NCI-H2029 treated with DMSO at 0.1 percent for 48 hours (cell line): ENCODE data around the gene MYBPC3.
"Not testable (repeated sequence)": the region's sequence is repeated elsewhere in the genome, so short reads cannot be mapped to it uniquely, and the experiment has no call there.

Experiments used
- DNase-seq: peaks from one replicate; lab custom pipeline; 2025; lab: John Stamatoyannopoulos, UW

MYBPC3 gene

DNA sequence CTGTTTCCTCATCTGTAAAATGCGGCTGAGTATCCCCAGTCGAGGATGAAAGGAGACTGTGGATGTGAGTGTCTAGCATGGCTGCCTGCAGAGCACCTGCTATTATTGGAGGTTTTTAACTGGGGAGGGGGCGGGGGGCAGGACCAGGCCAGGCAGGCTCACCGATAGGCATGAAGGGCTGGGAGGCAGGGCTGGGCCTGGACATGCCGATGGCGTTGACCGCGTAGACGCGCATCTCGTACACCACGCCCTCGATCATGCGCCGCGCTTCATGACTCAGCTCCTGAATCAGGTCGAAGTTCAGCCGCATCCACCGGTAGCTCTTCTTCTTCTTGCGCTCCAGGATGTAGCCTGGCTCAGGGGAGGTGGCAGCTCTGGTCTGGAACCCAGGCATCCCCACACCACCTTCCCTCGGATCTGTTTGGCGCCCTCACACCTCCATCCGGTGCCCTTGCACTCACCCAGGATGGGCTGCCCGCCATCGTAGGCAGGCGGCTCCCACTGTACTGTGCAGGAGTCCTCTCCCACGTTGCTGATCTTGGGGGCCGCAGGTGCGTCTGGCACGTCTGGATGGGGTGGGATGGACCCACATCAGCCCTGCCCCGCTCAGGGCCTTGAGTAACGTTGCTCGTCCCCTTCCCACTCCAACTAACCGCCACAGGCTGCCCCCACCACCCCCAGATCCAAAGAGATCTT is 15.1 kb downstream of the MYBPC3 start:
- DNase-seq = no peak

DNA sequence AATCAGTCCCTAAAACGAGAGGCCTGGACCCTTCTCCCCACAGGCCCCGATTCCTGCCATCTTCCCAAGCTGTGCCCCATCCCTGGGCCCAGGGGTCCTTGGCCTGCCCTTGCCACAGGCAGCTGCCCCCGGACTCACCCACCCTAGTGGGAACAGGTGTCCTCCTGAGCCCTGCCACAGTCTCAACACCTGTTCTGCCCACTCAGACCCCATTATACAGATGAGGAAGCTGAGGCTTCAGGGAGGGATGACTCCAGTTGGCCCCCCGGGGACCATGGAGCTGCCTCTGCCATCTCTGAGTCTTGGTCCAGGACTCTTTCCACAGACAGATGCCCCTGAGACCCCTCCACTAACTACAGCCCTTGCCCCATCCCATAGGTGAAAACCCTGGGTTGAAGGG is 15.9 kb downstream of the MYBPC3 start:
- DNase-seq = no peak

DNA sequence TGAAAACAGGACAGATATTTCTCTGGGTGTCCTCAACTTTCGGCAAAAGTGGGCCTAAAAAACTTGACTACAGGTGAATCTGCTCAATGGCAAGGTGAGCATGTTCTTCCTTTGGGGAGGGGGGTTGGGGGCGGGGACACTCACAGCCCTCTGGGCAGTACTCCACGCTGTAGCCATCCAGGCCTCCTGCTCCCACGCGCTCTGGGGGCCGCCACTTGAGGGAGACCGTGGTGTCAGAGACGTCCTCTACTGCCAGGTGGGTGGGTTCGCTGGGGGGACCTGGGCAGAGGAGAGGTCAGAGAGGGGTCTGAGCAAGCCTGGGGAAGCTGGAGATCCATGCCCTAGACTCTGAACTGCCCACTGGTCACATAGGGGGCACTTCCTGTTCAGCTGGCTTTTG is 16.8 kb downstream of the MYBPC3 start:
- DNase-seq = no peak

DNA sequence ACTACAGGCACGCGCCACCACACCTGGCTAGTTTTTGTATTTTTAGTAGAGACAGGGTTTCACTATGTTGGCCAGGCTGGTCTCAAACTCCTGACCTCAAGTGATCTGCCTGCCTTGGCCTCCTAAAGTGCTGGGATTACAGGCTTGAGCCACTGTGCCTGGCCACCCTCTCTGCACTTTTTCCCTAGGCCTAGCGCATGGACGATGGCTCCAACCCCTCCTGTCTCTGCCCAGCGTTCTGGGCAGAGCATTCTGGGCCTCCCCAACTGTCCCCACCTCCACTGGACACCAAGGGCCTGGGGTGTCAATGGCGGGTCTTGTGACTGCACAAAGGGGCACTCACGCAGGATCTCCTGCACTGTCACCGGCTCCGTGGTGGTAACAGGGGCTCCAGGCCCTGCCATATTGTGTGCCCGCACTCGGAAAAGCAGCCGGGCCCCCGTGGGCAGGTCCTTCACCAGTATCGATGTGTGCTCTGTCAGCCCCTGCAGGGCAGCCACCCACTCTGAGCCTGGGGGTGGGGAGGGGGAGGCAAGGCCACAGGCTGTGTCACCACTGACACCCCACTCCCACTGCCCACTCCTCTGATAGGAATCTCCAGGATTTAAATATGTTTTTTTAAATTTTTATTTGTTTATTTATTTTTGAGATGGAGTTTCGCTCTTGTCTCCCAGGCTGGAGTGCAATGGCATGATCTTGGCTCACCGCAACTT is 17.6 kb downstream of the MYBPC3 start:
- not testable (repeated sequence) for DNase-seq

DNA sequence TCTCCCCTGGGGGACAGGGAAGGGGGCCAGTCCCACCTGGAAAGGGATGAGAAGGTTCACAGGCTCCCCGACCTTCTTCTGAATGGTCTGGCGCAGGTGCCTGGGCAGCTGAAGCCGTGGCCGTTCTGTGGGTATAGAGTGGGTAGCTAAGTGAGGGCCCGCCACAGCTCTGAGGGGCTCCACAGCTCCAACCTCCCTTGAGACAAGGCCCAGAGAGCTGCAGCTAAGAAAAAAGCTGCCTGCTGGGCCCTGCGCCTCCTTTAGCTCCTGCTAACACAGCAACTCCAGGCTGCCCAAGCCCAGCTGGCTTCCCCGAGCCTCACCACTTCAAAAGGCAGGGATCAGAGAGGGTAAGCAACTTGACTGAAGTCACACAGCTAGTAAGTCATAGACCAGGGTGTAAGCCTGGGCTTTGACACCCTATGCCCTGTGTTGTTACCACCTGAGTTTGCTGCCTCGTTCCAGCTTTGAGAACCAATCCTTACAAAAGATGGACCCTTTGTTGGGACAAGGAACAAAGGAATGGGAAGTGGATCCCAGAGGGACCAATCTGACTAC is 18.5 kb downstream of the MYBPC3 start:
- no peak for DNase-seq

DNA sequence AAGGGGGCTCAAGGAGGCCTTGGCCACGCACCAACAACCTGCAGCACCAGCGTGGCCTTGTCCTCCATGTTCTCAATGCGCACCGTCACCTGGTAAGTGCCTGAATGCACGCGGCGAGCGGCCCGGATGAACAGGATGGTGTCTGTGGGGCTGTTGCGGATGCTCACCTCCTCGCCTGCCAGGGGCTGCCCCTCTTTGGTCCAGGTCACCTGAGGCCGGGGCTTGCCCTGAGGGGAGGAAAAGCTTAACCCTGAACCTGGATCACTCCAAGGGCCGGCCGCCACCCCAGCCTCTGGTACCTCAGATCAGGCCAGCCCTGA is 19.0 kb downstream of the MYBPC3 start:
- no peak for DNase-seq

DNA sequence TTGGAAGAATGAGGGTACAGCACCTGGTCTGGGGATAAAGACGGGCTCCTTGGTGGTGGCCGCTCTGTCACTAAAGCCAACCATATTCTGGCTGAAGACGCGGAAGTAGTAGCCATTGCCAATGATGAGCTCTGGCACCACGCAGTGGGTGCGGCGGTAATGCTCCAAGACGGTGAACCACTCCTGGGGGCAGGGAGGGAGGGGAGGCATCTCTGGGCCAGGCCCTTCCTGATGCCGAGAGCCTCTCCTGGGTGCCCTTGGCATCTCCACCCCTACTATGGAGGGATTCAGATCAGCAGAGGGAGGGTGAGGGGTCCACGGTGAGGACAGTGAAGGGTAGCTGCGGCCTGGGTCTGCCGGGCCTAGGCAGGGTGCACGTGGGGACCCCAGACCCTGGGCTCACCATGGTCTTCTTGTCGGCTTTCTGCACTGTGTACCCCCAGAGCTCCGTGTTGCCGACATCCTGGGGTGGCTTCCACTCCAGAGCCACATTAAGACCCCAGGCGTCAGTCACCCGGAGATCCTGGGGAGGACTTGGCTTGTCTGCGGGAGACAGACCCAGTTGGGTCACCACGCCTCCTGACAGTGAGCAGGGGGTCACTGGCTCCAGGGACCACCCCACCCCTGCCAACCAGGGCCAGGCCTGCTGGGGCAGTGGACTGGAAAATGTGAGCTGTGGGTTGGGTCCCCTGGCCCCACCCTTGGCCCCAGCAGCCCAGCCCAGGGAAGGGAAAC is 19.5 kb downstream of the MYBPC3 start:
- no peak for DNase-seq

DNA sequence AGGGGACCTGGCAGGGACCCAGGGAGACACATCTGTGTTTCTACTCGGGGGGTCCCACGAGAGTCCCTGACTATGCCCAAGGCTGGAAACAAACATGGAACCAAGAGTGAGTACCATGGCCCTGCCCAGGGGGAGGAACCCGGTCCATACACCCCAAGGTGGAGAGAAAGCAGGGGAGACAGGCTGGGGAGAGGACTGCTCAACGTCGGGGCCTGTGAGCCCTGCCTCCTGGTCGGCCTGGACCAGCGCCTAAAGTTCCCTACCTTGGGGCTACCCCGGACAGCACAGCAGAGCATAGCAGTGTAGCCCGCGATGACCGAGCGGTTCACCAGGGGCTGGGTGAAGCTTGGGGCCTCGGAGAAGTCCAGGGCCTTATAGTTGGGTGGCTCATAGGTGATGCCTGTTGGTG is 20.2 kb downstream of the MYBPC3 start:
- no peak for DNase-seq

DNA sequence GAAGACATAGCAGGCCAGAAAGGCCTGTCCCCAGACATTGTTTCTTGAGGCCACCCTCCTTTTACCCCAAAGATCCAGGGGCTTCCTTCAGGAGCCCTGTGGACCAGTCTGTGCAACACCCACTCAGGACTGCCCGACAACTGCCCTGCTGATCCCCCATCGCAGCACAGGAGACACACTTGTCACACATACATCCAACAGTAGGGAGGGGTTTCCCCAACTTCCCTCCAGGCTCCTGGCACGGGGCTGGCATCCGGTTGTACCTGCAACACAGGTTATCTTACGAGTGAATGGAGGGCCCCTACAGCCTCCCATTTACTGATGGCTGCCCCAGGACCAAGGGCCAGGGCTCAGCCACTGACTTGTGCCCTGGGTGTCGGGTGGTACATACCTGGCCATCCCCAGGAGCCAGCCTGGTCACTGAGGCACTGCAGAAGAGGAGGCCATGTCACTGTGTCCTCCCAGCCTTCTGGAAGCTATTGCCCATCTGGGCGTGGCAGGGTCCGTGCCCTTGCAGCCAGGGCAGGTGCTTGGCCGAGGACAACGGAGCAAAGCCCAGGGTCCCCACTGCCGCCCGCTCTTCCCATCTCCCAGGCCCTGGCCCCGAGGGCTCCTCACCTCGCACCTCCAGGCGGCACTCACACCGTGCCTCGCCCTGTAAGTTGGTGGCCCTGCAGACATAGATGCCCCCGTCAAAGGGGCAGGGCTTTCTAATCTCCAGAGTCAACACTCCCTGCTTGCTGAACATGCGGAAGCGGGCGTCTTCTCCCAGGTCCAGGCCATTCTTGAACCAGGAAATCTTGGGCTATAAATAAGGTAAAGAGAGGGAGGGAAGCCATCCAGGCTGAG is 20.8 kb downstream of the MYBPC3 start:
- no peak for DNase-seq

DNA sequence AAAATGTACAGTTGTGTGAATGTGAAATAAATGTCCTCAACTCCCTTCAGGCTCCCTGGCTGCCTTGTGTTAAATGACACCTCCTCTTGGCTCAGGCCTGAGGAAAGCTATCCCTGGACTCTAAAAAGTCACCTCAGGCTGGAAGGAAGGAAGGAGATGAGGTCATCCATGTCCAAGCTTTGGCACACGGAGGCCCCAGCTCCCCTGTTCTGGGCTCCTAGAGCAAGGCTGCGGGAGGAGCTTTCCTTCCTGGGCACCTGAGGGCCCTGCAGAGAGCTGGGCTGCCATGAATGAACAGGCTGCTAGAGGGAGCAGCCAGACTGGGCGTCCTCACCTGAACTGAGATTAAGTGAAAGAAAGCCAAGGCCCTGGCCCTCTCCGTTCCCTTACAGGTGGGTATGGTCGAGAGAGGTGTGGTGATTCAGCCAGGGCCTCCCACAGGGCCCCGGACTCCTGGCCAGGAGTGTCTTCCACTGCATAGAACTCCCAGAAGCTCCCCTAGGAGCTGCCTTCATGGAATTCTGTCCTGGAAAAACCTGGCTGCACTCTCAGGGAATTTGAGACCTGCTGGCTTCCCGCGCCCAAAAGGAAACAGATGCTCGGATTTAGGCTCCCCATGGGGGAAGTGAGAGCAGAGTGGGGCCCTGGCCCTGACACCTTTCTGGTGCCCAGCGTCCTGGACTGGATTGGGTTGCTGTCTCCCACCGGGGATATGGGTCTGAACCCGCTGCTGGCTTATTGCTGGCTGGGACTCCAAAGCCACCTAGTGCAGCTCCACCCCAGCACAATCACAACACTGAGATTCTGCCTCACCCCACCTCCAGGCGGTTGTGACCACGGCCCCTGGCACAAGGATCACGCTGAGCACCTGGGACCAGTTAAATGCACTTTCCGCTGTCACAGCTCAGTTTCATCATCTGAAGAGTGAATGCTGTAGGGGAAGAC is 22.2 kb downstream of the MYBPC3 start:
- DNase-seq = no peak

DNA sequence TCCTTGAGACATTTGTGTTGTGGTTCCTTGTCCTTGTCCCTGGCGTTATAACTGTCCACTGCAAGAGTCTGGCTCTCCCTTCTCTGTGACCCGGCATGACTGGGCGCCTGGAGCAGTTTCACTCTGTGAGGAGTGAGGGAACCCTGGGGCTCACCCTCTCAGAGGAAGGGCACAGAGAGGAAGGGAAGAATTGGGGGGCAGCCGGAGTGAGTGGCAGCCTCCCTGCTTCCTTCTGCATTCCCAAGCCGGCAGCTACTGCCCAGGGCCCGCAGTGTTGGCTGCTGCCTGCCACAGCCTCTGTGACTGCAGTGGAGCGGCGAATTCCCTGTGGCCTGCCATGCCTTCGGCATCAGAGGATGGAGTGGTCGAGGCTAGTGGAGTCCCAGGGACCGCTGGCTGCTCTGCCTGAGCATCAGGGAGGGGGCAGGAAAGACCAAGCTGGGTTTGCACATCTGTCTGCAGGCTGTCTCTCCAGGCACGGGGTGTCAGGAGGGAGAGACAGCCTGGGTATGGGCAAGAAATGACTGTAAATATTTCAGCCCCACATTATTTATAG is 23.0 kb downstream of the MYBPC3 start:
- DNase-seq = no peak

DNA sequence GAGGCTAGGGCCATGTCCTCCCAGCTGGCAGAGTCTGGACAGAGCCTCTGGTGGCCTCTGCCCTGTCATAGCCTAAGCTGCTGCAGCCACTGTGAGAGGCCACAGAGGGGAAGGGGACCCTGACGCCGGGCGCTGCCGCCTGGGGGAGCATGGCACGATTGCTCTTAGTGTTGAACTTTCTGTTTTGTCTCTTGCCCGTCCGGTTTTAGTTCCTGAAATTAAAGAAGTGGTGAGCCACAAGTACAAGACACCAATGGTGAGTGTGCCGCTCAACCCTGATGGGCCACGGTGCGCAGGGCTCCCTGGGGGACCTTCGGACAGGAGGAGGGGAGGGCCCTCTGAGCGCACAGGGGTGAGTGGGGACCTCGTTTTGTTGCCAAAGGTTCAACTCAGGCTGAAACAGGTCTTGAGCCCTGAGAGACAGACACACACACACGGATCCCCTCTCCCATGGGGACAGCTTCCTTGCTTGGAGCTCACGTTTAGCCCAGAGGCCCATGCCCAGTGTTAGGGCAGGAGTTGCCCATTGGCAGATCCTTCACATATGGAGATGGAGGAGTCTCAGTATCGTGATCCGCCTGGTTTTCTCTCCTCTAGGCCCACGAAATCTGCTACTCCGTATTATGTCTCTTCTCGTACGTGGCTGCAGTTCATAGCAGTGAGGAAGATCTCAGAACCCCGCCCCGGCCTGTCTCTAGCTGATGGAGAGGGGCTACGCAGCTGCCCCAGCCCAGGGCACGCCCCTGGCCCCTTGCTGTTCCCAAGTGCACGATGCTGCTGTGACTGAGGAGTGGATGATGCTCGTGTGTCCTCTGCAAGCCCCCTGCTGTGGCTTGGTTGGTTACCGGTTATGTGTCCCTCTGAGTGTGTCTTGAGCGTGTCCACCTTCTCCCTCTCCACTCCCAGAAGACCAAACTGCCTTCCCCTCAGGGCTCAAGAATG is 23.8 kb downstream of the MYBPC3 start:
- DNase-seq = no peak

DNA sequence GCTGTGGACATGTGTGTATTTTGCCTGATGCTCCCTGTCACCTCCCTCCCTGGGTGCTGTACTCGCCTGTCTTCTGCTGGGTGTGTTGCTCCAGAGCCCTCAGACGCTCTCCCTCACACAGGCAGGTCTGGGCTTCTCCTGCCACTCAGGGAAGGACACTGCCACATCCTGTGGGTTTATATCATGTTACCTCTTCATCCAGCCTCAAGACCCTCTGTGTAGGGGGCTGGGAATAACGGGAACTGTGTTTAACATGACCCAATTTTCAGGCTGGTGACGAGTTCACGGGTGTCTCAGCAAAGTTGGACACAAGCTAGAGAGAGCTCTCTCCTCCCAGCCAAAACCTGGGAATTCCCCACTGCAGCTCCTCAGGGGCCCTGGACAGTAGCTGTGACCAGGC is 24.6 kb downstream of the MYBPC3 start:
- no peak for DNase-seq

DNA sequence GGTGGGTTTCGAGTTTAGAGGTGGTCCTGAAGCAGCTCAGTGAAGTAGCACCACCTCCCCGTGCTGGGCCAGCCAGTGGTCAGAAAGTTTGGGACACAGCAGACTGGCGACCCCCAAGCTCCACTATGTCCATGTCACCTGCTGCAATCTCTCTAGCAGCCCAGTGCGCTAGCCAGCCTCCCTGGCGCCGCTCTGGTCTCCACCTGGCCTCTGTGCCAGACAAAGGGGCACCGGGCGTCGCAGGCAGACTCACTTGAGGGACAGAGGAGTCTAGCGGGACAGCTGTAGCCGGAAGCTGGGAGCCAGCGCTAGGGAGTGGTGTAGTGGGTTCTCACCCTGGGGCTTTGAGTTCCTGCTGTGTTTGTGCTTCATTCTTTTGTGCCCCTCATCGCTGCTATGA is 25.5 kb downstream of the MYBPC3 start:
- DNase-seq = no peak

DNA sequence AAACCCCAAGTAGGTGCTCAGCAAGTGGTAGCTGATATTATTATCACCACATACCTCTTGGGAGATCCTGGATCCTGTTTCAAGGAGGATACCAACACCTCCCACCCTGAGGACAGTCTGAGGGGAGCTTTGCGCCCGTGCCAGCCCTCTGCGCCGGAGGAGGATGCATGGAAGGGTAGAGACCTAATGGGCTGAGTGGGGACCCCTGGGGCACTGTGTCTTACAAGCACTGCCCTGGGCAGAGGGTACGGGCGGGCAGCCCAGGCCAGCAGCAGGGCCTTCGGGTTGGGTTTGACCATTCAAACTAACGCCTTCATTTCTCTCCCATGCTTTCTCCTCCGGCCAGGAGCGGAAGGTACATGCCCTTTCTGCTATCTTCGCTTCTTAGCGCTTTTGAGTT is 26.3 kb downstream of the MYBPC3 start:
- no peak for DNase-seq

DNA sequence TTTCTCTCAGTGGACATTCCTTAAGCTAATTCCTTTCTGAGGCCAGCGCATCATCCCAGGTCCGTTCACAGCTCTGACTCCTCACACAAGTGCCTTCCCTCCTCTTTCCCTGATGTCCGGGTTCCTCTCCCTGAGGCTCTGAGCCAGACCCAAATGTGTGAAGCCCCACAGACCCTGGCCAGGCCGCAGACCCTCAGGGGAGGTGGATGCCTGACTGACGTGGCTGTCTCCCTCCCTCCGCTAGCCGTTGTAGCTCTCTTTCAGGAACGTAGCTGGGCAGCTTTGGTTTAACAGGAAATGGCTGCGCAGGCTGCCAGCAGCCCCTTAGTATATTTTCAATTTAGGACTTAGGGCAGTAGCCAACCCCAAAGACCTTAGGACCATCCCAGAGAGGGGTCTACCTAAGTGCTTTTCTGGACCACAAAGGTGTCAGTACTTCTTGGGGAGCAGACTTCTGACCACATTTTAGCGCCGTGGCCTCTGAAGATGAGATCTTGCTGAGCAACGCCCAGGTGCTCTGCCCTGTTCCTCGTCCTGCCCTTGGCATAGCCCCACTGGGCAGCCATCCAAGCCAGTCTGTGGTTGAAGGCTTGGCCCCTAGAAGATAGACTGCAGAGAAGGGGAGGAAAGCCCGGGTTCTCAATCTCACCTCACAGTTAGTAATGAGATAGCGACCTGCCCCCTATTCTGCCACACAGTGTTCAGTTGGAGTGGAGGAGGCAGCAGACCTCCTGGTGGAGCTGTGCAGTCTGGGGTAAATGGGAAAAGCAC is 27.0 kb downstream of the MYBPC3 start:
- DNase-seq = peak; percentile 17

DNA sequence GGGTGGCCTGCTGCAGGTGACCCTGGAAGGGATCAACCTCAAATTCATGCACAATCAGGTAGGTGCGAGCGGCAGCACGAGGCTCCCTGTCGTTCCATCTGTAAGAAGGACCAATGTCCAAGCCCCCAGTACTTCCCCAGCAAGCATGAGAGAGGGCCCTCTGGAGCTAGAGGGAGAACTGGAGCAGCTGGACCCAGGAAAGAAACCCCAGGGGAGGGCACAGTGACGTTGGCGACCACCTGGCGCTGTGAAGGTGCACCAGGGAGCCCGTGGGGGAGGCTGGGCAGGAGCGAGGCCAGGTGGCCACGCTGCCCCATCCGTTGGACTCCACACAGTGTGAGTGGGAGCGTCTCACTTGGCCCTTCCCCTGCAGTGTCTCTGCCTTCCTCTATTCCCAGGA is 28.0 kb downstream of the MYBPC3 start:
- DNase-seq = no peak

DNA sequence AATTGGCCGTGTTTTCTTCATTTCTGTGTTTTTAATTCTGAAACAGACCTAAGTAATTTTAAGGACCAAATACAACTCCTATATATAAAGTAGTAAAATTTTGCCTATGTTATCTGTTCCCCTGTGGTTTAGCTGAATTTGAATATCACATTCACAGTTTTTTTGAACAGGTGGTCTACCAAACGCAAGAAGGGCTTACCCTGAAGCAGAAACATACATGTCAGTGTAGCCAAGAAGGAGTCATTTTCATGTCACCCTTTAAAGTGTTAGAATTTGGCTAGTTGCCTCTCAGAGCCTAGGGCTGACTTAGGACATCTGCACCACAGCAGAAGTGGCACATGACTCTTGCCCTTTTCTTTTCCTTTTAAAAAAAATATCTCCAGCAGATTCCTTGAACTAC is 34.3 kb downstream of the MYBPC3 start:
- no peak for DNase-seq
